HFFc6 (cell line): ENCODE results near the gene RSU1. TPM values are rescaled to one million over a fixed set of nuclear protein-coding genes. Genes with fewer than 3 reads are reported as not detected.

Experiments used
- DNase-seq: peaks from one replicate; pipeline ENCODE4 v3.0.0-alpha.2; 2018
- H3K27ac Mint-ChIP-seq: 2 replicates; pipeline ENCODE4 v1.8.0; 2020; ENCODE audit warnings: mild to moderate bottlenecking, mixed read lengths
- H3K27me3 Mint-ChIP-seq: 2 replicates; pipeline ENCODE4 v1.8.0; 2021; ENCODE audit warnings: mild to moderate bottlenecking, moderate library complexity, mixed read lengths; ENCODE audit not compliant: insufficient read depth
- H3K36me3 Mint-ChIP-seq: 2 replicates; pipeline ENCODE4 v1.8.0; 2021; ENCODE audit warnings: low read depth, mixed read lengths
- H3K4me1 Mint-ChIP-seq: 2 replicates; pipeline ENCODE4 v1.8.0; 2020; ENCODE audit warnings: low read depth, mixed read lengths
- H3K4me3 Mint-ChIP-seq: 2 replicates; pipeline ENCODE4 v1.8.0; 2020; ENCODE audit warnings: mild to moderate bottlenecking, moderate library complexity, mixed read lengths
- H3K9me3 Mint-ChIP-seq: 2 replicates; pipeline ENCODE4 v1.8.0; 2020; ENCODE audit warnings: mild to moderate bottlenecking, mixed read lengths
- total RNA-seq, 6 experiments: library from RNA; stranded (reverse); fragmentation: NEBNext Ultra II Directional; extraction: Animal tissue kit (Norgen Biotek cat#: 25700); gene quantifications; 2 replicates in 1 of 6; 3 replicates in 5 of 6; pipeline ENCODE4 v1.2.3, GENCODE V29; 2021
- TF ChIP-seq, protein P1 (sequence below): fragments of 200-600 bp; sonication (generic); IDR thresholded peaks from 2 replicates; pipeline ENCODE4 v1.5.0; 2021; ENCODE audit warnings: antibody characterized with exemption, mild to moderate bottlenecking

RSU1 gene
- total RNA-seq, 6 experiments from 2014 or later, result 182 to 239 (median 205) TPM

DNA sequence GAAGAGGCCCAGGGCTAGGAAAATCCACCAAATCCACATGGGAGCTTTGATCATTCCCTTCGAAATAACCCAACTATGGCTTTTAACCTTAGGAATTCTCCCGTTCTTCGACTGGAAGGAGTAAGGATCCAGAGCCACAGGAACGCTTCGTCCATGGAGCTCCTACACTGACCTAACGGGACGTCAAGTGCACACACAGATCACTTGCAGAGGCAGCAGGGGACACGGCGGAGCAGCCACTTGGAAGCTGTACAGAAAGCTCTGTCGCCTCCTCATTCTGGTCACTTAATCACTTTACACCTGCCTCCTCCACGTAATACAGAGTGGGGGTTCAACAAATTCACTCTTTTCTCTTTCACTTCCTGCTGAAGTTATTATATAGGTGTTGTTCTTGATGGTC is 43.9 kb downstream of the RSU1 start:
- no peak overlapping the region for H3K27ac Mint-ChIP-seq
- H3K4me1 Mint-ChIP-seq, result peaks cover 22% of the 10 kb centered on the region
- no peaks in the 10 kb centered on the region for H3K27me3 Mint-ChIP-seq
- no peaks in the 10 kb centered on the region for H3K36me3 Mint-ChIP-seq
- TF ChIP-seq, protein P1, sequence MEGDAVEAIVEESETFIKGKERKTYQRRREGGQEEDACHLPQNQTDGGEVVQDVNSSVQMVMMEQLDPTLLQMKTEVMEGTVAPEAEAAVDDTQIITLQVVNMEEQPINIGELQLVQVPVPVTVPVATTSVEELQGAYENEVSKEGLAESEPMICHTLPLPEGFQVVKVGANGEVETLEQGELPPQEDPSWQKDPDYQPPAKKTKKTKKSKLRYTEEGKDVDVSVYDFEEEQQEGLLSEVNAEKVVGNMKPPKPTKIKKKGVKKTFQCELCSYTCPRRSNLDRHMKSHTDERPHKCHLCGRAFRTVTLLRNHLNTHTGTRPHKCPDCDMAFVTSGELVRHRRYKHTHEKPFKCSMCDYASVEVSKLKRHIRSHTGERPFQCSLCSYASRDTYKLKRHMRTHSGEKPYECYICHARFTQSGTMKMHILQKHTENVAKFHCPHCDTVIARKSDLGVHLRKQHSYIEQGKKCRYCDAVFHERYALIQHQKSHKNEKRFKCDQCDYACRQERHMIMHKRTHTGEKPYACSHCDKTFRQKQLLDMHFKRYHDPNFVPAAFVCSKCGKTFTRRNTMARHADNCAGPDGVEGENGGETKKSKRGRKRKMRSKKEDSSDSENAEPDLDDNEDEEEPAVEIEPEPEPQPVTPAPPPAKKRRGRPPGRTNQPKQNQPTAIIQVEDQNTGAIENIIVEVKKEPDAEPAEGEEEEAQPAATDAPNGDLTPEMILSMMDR, result no peak
- no peak overlapping the region for H3K4me3 Mint-ChIP-seq
- H3K9me3 Mint-ChIP-seq, result no peaks in the 10 kb centered on the region
- no peak for DNase-seq

- TF ChIP-seq, protein P1, result no peak
- no peak for DNase-seq
- Mint-ChIP-seq H3K4me3 (no peak overlapping the region), H3K4me1 (0 out of 2 replicates have a peak, but pooled peaks cover 7% of the 10 kb centered on the region), H3K9me3 (no peaks in the 10 kb centered on the region), H3K27ac (no peak overlapping the region), H3K27me3 (no peaks in the 10 kb centered on the region), H3K36me3 (no peaks in the 10 kb centered on the region)
These were observed 46.6 kb downstream of the RSU1 start for GRCh38 chr10:16770670-16771069.

GRCh38 chr10:16770141-16770540 is 47.1 kb downstream of the RSU1 start:
- no peaks in the 10 kb centered on the region for H3K36me3 Mint-ChIP-seq
- TF ChIP-seq, protein P1, result no peak
- H3K27ac Mint-ChIP-seq, result no peak overlapping the region
- no peak overlapping the region for H3K4me3 Mint-ChIP-seq
- H3K27me3 Mint-ChIP-seq, result no peaks in the 10 kb centered on the region
- H3K9me3 Mint-ChIP-seq, result no peaks in the 10 kb centered on the region
- 0 out of 2 replicates have a peak, but pooled peaks cover 7% of the 10 kb centered on the region for H3K4me1 Mint-ChIP-seq
- no peak for DNase-seq

DNA sequence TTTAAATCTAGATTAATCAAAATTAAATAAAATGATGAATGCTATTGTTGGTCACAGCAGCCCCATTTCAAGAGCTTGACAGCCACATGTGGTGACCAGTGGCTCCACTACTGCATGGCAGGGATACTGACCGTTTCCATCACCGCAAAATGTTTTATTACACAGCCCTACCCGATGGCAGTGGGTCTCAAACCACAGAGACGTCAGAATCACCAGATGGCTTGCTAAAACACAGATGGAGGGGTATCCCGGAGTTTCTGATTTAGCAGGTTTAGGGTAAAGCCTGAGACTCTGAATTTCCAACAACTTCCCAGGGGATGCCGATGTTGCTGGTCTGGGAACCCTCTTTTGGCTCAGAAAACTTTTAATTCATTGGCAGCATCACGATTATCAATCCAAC is 47.9 kb downstream of the RSU1 start:
- Mint-ChIP-seq H3K9me3 (no peaks in the 10 kb centered on the region), H3K36me3 (0 out of 2 replicates have a peak, but pooled peaks cover under 1% of the 10 kb centered on the region)

DNA sequence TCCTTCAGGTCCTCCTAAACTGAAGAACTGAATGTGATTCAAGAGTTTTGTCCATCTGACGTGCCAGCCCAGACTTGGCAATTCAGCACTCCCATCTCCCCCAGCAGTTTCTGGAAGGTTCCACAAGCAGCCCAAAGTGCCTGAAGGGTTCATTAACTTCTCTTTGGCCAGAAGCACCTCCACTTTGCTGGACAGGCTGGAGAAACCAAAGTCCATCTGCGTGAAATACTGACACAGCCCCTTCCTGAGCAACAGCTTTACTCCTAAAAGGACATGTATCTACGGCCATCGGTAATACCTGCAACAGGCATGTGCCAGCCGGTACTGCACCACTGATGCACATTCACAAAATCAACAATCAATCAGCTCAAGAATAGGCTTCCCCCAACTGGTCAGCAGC is 48.5 kb downstream of the RSU1 start:
- Mint-ChIP-seq H3K4me1 (0 out of 2 replicates have a peak, but pooled peaks cover 7% of the 10 kb centered on the region), H3K36me3 (0 out of 2 replicates have a peak, but pooled peaks cover 4% of the 10 kb centered on the region), H3K27ac (no peak overlapping the region), H3K4me3 (no peak overlapping the region), H3K9me3 (no peaks in the 10 kb centered on the region), H3K27me3 (no peaks in the 10 kb centered on the region)
- DNase-seq, result no peak
- TF ChIP-seq, protein P1, result no peak

More for the DNA sequence above, 47.9 kb downstream of the RSU1 start:
- H3K27ac Mint-ChIP-seq, result no peak overlapping the region
- H3K4me3 Mint-ChIP-seq, result no peak overlapping the region
- no peaks in the 10 kb centered on the region for H3K27me3 Mint-ChIP-seq
- DNase-seq, result no peak
- TF ChIP-seq, protein P1, result no peak
- 0 out of 2 replicates have a peak, but pooled peaks cover 7% of the 10 kb centered on the region for H3K4me1 Mint-ChIP-seq
